Lower leg skin (tissue), 3 donors: ENCODE data around the gene ZFP69.

Experiments
- POLR2A ChIP-seq, 2 donors: fragments of 450-650 bp; IDR thresholded peaks; one replicate each; pipeline ENCODE4 v1.6.1; 2016 to 2017; ENCODE audit warnings: antibody characterized with exemption in 2 of 2, mild to moderate bottlenecking in 1 of 2, moderate library complexity in 1 of 2
- TF ChIP-seq, protein P1 (sequence below), 3 donors: fragments of 450-650 bp; IDR thresholded peaks; one replicate each; pipeline ENCODE4 v1.5.1; 2016; ENCODE audit warnings: antibody characterized with exemption in 3 of 3, mild to moderate bottlenecking in 3 of 3, moderate library complexity in 2 of 3

GRCh38 chr1:40475268-40475667 lies 1.8 kb upstream of the ZFP69 start:
- TF ChIP-seq, protein P1, sequence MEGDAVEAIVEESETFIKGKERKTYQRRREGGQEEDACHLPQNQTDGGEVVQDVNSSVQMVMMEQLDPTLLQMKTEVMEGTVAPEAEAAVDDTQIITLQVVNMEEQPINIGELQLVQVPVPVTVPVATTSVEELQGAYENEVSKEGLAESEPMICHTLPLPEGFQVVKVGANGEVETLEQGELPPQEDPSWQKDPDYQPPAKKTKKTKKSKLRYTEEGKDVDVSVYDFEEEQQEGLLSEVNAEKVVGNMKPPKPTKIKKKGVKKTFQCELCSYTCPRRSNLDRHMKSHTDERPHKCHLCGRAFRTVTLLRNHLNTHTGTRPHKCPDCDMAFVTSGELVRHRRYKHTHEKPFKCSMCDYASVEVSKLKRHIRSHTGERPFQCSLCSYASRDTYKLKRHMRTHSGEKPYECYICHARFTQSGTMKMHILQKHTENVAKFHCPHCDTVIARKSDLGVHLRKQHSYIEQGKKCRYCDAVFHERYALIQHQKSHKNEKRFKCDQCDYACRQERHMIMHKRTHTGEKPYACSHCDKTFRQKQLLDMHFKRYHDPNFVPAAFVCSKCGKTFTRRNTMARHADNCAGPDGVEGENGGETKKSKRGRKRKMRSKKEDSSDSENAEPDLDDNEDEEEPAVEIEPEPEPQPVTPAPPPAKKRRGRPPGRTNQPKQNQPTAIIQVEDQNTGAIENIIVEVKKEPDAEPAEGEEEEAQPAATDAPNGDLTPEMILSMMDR (IDR thresholded peaks at IDR 0.05) = no peak
- no peak for TF ChIP-seq POLR2A (IDR thresholded peaks at IDR 0.05)
